HG02938 (cell line): ENCODE results near the gene ZNF2.

Source experiments
- ATAC-seq: cut with Tn5 transposase; IDR thresholded peaks from one replicate; pipeline ENCODE4 v1.9.1; 2021; ENCODE audit warnings: mild to moderate bottlenecking, moderate library complexity; ENCODE audit not compliant: unreplicated experiment

Gene ZNF2

DNA sequence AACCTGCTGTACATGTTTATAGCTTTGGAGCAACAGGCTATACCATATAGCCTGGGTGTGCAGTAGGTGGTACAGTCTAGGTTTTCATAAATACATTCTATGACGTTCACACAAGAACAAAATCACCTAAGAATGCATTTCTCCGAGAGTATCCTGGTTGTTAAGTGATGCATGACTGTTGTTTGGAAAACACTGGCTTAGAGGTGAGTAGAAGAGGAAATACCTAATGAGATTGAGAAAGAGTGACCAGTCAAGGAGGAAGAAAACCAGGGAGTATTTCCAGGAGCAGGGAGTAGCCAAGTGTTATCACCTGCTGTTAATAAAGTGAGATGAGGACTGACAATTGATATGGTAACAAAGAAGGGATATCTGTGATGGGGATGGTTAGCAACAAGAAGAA lies 38.8 kb downstream of the ZNF2 start:
- ATAC-seq = no peak

GRCh38 chr2:95206096-95206495 lies 40.5 kb downstream of the ZNF2 start:
- ATAC-seq = no peak

DNA sequence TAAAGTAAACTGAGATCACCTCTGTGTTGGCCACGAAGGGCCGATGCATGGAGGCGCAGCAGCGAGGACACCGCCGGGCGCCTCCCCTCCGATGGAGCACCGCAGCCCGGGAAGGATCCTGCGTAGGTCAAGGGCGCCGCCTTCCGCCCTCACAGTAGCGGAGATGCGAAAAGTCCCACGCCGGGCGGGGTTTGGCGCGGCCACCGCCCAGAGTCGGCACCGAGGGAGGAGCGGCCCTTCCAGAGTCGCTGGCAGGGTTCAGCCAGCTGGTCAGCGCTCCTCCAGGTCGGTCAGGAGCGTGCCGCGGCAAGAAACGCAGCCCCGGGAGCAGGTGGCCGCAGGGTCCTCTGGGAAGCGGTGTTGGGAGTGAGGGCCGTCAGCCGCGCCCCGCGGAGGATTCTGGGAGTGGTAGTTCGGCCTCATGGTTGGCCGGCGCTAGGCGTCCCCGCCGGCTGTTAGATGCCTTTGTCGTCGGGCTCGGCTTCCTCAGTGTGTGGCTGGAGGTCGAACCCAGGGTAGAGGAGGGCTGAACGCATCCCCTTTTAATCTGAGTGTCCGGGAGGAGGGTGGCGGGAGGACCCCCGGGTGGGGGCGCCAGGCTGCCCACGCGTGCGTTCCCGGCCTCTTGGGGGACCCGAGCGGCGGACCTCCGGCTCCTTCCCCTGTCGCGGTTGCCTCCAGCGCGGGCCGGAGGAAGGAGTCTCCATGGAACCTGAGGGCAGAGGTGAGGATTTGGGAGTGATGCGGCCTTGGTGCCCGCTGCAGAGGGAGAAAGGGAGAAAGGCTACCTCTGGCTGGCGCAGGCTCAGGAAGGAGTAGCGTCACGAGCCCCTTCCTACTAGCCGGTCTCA lies 41.7 kb downstream of the ZNF2 start, which contains the start of gene ZNF892:
Gene ZNF892 (plus strand): TSS at position 411 of the 851 bp plus-strand sequence. CDS start 295 bp downstream, at position 706.
- peak; percentile 97 for ATAC-seq

GRCh38 chr2:95208106-95208505 lies 42.5 kb downstream of the ZNF2 start:
- ATAC-seq = no peak

DNA sequence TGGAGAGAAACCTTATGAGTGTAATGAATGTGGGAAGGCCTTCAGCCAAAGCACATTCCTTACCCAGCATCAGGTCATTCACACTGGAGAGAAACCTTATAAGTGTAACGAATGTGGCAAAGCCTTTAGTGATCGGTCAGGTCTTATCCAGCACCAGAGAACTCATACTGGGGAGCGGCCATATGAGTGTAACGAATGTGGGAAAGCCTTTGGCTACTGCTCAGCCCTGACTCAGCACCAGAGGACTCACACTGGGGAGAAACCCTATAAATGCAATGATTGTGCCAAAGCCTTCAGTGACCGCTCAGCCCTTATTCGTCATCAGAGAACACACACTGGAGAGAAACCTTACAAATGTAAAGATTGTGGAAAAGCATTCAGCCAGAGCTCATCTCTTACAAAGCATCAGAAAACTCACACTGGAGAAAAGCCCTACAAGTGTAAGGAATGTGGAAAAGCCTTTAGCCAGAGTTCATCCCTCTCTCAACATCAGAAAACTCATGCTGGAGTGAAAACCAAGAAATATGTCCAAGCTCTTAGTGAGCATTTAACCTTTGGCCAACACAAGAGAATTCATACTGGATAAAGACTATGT lies 49.5 kb downstream of the ZNF2 start:
- ATAC-seq = no peak

GRCh38 chr2:95220449-95220848 lies 54.8 kb downstream of the ZNF2 start:
- no peak for ATAC-seq

GRCh38 chr2:95225658-95226057 lies 60.0 kb downstream of the ZNF2 start:
- no peak for ATAC-seq

DNA sequence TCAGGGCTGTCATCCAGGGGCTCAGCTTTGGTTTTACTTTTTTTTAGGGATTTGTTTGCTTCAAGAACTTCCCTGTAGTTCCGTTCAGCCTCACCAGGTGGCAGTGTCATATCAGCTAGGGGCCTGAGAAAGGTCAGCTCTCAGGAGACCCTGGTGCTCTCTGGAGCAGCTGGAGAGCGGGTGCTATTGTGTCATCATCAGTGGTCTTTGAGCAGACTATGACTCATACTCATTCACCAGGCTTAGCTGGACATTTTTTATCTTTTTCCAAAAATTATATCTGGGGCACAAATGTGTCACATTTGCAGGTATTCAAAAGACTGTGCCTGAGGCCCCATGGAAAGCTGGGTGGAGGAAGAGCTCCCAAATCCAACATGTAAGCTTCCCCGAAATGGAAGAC lies 66.1 kb downstream of the ZNF2 start:
- ATAC-seq = no peak

- no peak for ATAC-seq
Observed at GRCh38 chr2:95232232-95232631, 66.6 kb downstream of the ZNF2 start.
